ENCODE results near the gene STEAP3. TPM values are rescaled to one million over a fixed set of nuclear protein-coding genes. Genes with fewer than 3 reads are reported as not detected.
A peak's percentile ranks its signal among the peaks of the same experiment; 100 is the strongest.

The STEAP3 gene
- total RNA-seq, 1 experiment from 2014 or later: 3.4 TPM

DNA sequence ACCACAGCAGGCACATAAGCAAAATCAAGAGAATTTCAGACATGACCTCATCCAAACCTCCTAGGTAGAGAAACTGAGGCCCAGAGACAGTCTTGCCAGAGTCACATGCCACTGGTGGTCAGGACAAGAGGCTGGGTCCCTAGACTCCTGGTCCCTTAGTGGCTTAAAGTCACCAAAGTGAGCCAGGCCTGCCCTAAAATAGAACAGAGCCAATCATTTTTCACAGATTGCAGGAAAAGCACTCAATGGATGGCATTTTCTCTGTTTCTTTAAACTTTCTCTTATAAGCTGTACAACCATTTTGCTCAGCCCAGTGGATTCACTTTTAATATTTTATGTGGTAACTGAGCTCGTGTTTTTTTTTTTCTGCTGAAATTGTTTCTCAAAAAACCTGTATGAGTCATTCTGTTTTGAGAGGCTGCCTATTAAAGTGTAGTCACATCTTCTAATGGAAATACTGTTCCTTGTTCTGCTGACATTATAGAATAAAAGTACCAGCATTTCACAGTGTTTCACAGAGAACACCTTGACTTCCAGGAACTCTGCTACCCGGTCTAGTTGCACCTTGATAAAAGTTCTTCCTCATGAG lies 29.6 kb downstream of the STEAP3 start:
- in situ Hi-C loops (cut with HindIII; ENCODE audit: low pct_unique_long_range_greater_than_20kb, low sequenced_read_pairs): no loop called here
- no peak for DNase-seq (ENCODE audit: low read depth)

- DNase-seq (ENCODE audit: low read depth): no peak
- in situ Hi-C loops (cut with HindIII; ENCODE audit: low pct_unique_long_range_greater_than_20kb, low sequenced_read_pairs): no loop called here
Measured at GRCh38 chr2:119253760-119254600, 30.3 kb downstream of the STEAP3 start.

GRCh38 chr2:119254601-119255080 lies 31.0 kb downstream of the STEAP3 start:
- no peak for DNase-seq (ENCODE audit: low read depth)
- in situ Hi-C loops (cut with HindIII; ENCODE audit: low pct_unique_long_range_greater_than_20kb, low sequenced_read_pairs): no loop called here

GRCh38 chr2:119255760-119256581 lies 32.3 kb downstream of the STEAP3 start:
- in situ Hi-C loops (cut with HindIII; ENCODE audit: low pct_unique_long_range_greater_than_20kb, low sequenced_read_pairs): no loop called here
- peak; percentile 88 for DNase-seq (ENCODE audit: low read depth)

GRCh38 chr2:119256582-119256921 lies 32.9 kb downstream of the STEAP3 start:
- in situ Hi-C loops (cut with HindIII; ENCODE audit: low pct_unique_long_range_greater_than_20kb, low sequenced_read_pairs): no loop called here
- DNase-seq (ENCODE audit: low read depth): no peak

- in situ Hi-C loops (cut with HindIII; ENCODE audit: low pct_unique_long_range_greater_than_20kb, low sequenced_read_pairs): no loop called here
- no peak for DNase-seq (ENCODE audit: low read depth)
Measured at GRCh38 chr2:119257198-119257597, 33.6 kb downstream of the STEAP3 start.

DNA sequence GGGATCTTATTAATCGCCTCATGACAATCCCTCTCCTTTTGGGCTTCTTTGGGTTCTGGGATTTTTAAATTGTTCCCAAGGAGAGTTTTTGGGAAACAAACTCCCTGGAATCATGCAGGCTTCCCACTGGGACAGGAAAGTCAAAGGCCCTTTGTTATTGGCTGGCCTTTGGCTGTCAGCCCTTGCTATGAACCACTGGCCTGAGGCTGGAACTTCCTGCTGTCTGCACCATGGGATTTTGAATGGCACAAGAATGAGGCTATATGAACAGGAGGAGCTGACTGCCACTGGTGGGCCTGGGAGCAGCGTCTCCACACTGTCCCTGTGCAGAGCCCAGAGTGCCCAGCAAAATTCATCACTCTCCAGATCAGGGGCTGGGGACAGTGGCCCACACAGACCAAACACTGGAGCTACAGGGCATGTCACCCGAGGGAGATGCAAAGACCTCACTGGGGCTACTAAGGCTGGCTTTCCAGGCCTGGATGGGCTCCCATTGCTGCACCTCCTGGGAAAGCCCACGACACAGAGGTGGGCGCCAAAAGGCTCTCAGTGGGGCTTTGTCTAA lies 35.7 kb downstream of the STEAP3 start:
- DNase-seq (ENCODE audit: low read depth): no peak
- in situ Hi-C loops (cut with HindIII; ENCODE audit: low pct_unique_long_range_greater_than_20kb, low sequenced_read_pairs): no loop called here

- in situ Hi-C loops (cut with HindIII; ENCODE audit: low pct_unique_long_range_greater_than_20kb, low sequenced_read_pairs): no loop called here
Measured at GRCh38 chr2:119260646-119261492, 37.2 kb downstream of the STEAP3 start.

DNA sequence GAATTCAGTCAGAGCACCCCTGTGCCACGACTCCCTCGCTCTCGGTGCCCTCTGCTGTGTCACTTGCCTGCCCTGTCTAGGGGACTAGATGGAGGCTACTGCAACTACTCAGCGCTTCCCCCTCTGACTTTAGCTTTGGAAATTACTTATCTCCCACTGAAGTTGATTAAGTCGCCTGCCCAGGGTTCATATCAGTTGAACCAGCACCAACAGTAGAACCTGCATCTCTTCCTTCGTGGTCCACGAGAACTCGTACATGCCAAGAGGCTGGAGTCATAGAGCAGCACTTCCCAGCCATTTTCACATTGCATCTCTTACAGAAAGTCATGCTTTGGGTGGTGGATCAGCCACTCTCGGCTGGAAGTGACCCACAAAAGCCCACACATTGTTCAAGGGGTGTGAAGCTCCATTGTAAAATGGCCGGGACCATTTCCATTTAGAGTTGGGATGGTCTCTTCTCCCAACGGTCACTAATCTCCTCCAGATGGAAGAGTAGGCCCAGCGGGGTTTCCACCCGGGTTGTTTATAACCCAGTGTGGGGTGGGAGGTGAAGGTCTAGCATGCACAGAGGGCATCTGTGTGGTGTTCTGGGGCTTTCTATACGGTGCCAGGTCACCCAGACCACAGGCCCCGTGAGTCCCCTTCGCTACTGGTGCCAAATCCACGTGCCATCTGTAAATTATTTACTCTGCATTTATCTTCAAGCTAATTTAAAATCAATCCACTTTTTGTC lies 38.0 kb downstream of the STEAP3 start:
- no peak for DNase-seq (ENCODE audit: low read depth)
- in situ Hi-C loops (cut with HindIII; ENCODE audit: low pct_unique_long_range_greater_than_20kb, low sequenced_read_pairs): no loop called here

More at GRCh38 chr2:119260646-119261492, 37.2 kb downstream of the STEAP3 start:
- no peak for DNase-seq (ENCODE audit: low read depth)

GRCh38 chr2:119263025-119263424 lies 39.4 kb downstream of the STEAP3 start:
- DNase-seq (ENCODE audit: low read depth): no peak
- in situ Hi-C loops (cut with HindIII; ENCODE audit: low pct_unique_long_range_greater_than_20kb, low sequenced_read_pairs): no loop called here

DNA sequence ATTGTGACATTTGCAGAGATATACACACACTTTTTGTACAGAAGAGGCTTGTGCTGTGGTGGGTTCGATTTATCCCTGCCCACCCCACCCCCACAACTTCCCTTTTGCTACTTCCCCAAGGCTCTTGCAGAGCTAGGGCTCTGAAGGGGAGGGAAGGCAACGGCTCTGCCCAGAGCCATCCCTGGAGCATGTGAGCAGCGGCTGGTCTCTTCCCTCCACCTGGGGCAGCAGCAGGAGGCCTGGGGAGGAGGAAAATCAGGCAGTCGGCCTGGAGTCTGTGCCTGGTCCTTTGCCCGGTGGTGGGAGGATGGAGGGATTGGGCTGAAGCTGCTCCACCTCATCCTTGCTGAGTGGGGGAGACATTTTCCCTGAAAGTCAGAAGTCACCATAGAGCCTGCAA lies 40.0 kb downstream of the STEAP3 start:
- no peak for DNase-seq (ENCODE audit: low read depth)
- in situ Hi-C loops (cut with HindIII; ENCODE audit: low pct_unique_long_range_greater_than_20kb, low sequenced_read_pairs): no loop called here

- peak; percentile 54 for DNase-seq (ENCODE audit: low read depth)
- in situ Hi-C loops (cut with HindIII; ENCODE audit: low pct_unique_long_range_greater_than_20kb, low sequenced_read_pairs): no loop called here
Measured at GRCh38 chr2:119264781-119265692, 41.4 kb downstream of the STEAP3 start.

DNA sequence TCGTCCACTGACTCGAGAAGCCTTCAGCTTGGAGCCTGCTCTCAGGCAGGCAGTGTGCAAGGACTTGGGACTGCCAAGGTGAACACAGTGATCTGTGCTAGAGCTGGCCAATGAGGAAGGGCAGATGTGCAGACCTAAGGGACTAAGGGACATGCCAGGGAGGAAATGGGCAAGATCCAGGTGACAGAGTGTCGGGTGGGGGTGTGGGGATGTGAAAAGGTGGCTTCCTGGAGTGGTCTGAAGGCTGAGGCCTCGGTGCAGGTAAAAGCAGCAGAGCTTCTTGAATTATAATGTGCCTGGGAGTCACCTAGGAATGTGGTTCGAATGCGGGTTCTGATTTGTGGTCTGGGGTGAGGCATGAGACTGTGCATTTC lies 42.0 kb downstream of the STEAP3 start:
- DNase-seq (ENCODE audit: low read depth): no peak
- in situ Hi-C loops (cut with HindIII; ENCODE audit: low pct_unique_long_range_greater_than_20kb, low sequenced_read_pairs): no loop called here

DNA sequence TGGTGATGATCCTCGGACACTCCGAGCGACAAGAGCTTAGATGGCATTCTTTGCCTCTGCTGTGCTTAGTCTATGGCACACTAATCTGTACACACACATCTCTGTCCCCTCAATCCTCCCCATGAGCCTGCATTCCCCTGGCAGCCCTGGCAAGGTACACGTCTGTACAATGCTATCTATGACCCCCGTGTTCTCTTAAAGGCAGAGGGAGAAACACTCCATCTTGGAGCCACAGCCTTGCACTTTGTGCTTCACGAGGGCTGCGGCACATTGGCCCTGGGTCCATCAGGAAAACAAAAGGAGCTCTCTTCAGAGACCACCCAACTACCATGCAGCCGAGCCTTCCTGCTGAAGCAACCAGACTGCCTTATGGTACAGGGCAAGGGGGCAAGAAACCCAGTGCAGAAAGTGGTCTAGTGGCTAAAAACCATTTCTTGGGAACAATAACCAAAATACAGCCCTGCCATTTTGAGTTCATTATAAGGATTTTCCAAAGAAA lies 42.5 kb downstream of the STEAP3 start:
- in situ Hi-C loops (cut with HindIII; ENCODE audit: low pct_unique_long_range_greater_than_20kb, low sequenced_read_pairs): no loop called here
- DNase-seq (ENCODE audit: low read depth): no peak

GRCh38 chr2:119267604-119268003 lies 44.0 kb downstream of the STEAP3 start:
- no peak for DNase-seq (ENCODE audit: low read depth)
- in situ Hi-C loops (cut with HindIII; ENCODE audit: low pct_unique_long_range_greater_than_20kb, low sequenced_read_pairs): no loop called here

DNA sequence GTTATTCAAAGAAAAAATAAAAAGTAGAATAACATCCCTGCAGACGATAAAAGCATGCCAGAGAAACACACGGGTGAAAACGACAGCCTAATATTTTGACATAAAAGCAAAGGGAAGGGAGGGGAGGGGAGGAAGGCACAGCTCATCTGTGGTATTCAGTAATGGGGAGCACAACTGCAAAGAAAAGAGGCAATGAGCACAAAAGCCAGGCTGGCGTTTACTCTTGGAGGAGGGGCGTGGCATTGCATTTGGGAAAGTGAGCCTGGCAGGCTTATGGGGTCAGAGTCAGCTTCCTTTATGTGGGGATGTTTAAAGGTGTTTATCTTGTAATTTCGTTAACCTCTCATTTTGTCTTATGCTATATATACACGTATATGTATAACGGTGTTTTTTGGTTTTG lies 53.2 kb downstream of the STEAP3 start:
- in situ Hi-C loops (cut with HindIII; ENCODE audit: low pct_unique_long_range_greater_than_20kb, low sequenced_read_pairs): no loop called here

More for the DNA sequence above, 53.2 kb downstream of the STEAP3 start:
- no peak for DNase-seq (ENCODE audit: low read depth)
